Measurements from ENCODE around the gene TRIP13.
"Not testable (repeated sequence)": the region's sequence is repeated elsewhere in the genome, so short reads cannot be mapped to it uniquely, and the experiment has no call there.

The TRIP13 gene

GRCh38 chr5:918717-919116 lies 26.0 kb downstream of the TRIP13 start:
- not testable (repeated sequence) for DNase-seq (ENCODE audit: low spot score)

DNA sequence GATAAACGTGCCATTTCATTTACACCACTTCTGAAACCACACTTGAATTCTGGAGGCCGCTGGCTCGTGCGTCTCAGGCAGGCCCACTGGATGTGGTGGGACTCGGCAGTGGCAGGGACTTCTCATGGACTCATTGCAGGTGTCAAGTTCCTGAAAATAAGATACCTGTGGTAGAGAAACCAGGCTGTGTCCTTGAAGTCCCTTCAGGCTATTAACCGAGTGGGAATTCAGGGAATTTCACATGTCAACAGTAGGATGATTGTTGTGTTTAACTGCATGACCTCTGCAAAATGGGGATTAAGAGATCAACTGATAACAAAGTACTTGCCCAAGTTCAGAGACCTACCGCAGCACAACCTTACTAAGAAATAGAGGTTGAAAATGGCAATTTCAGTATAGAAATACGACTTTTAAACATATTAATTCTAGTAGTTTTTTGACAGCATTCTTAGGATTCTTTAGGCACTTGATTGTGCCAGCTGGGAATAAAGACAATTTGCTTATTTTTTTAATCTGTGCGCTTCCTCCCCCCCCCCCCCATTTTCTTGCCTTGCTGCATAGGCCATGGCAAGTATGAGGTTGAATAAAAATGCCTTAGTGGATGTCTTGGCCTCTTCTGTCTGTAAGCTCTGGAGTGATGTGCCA lies 26.8 kb downstream of the TRIP13 start:
- no peak for DNase-seq (ENCODE audit: low spot score)

DNA sequence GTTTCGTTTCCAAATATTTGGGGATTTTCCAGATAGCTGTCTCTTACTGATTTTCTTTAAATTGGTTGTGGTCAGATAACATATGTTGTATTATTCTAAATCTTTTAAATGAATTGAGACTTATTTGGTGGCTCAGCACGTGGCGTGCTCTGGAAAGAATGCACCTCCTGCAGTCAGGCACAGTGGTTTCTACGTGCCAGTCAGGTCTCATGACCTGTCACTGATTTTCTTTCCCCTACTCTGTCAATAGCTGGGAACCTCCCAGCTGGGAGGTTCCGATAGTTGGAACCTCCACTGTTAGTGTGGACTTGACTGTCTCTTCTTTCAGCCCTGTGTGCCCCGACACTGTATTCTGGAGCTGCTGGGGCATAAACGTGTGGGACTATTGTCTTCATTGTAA lies 27.6 kb downstream of the TRIP13 start:
- no peak for DNase-seq (ENCODE audit: low spot score)

- DNase-seq (ENCODE audit: low spot score) = no peak
These were observed 29.1 kb downstream of the TRIP13 start for GRCh38 chr5:921456-922435.

GRCh38 chr5:922436-923280 lies 30.0 kb downstream of the TRIP13 start:
- no peak for DNase-seq (ENCODE audit: low spot score)

GRCh38 chr5:923281-923873 lies 30.7 kb downstream of the TRIP13 start:
- DNase-seq (ENCODE audit: low spot score) = peak; percentile 61

DNA sequence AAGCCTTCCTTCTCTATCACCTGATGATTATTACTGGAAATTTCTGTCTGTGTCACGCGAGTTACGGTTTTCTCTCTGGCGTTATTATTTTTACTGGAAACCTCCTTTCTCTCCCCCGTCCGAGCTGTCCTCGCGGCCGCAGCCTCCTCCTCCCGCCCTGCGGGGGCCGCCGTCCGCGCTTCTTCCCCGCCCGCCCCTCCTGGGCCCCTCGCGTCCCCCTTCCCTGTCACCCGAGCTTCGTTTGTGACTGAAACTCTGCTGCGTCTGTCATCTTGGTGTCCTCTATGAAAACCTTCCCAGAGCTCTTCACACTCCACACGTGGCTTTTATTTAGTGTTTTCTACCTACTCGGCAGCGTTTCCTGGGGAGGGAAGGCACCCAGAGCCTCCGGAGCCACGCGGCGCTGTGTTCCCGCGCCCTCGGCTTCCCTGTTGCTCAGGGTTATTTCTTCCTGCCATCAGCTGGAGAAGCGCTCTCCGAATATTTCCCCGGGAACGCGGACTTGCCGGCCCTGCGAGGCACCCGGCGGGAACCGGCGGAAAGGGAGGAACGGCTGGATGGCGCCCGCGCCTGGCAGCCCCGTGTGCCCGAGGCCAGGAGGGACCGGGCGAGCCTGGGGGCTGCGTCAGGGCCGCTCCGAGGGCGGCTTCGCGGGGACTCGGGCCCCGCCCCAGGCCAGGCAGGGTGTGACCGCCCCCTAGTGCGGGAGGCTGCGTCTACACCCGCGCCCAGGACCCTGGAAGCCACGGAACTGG lies 33.9 kb downstream of the TRIP13 start:
- no peak for DNase-seq (ENCODE audit: low spot score)

- DNase-seq (ENCODE audit: low spot score) = no peak
These were observed 34.7 kb downstream of the TRIP13 start for GRCh38 chr5:927172-928015.

GRCh38 chr5:929182-929581 lies 36.5 kb downstream of the TRIP13 start:
- DNase-seq (ENCODE audit: low spot score) = not testable (repeated sequence)

DNA sequence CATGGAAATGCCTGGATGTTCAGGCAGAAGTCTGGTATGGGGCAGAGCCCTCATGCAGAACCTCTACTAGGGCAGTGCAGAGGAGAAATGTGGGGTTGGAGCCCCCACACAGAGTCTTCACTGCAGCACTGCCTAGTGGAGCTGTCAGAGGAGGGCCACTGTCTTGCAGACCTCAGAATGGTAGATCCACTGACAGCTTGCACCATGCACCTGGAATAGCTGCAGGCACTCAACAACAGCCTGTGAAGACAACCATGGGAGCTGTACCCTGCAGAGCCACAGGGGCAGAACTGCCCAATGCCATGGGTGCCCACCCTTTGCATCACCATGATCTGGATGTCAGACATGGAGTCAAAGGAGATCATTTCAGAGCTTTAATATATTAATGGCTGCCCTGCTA lies 36.9 kb downstream of the TRIP13 start:
- no peak for DNase-seq (ENCODE audit: low spot score)

GRCh38 chr5:930866-931265 lies 38.2 kb downstream of the TRIP13 start:
- no peak for DNase-seq (ENCODE audit: low spot score)

- DNase-seq (ENCODE audit: low spot score) = no peak
These were observed 39.0 kb downstream of the TRIP13 start for GRCh38 chr5:931570-932145.

- no peak for DNase-seq (ENCODE audit: low spot score)
These were observed 39.5 kb downstream of the TRIP13 start for GRCh38 chr5:932151-932627.

- DNase-seq (ENCODE audit: low spot score) = no peak
These were observed 40.1 kb downstream of the TRIP13 start for GRCh38 chr5:932628-933250.

DNA sequence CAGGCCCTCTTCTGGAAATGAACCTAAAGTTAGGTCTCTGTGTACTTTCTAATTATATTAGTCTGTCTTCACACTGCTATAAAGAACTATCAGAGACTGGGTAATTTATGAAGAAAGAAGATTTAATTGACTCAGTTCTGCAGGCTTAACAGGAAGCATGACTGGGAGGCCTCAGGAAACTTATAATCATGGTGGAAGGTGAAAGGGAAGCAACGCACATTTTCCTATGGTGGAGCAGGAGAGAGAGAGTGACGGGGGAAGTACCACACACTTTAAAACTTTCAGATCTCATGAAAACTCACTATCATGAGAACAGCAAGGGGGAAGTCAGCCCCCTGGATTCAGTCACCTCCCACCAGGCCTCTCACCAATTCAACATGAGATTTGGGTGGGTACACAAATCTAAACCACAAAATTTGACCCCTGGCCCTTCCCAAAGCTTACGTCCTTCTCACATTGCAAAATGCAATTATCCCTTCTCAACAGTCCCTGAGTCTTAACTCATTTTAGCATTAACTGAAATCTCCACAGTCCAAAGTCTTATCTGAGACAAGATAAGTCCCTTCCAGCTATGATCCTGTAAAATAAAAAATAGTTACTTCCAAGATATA lies 40.7 kb downstream of the TRIP13 start:
- DNase-seq (ENCODE audit: low spot score) = no peak

DNA sequence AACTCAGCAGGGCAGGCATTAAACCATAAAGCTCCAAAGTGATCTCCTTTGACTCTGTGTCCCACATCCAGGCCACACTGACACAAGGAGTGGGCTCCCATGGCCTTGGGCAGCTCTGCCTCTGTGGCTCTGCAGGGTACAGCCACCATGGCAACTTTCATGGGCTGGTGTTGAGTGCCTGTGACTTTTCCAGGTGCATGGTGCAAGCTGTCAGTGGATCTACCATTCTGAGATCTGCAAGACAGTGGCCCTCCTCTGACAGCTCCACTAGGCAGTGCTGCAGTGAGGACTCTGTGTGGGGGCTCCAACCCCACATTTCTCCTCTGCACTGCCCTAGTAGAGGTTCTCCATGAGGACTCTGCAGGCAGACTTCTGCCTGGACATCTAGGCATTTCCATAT lies 41.3 kb downstream of the TRIP13 start:
- not testable (repeated sequence) for DNase-seq (ENCODE audit: low spot score)

- not testable (repeated sequence) for DNase-seq (ENCODE audit: low spot score)
These were observed 41.8 kb downstream of the TRIP13 start for GRCh38 chr5:934381-934967.

GRCh38 chr5:935510-936084 lies 42.9 kb downstream of the TRIP13 start:
- DNase-seq (ENCODE audit: low spot score) = no peak

All from cerebellar cortex (tissue), 1 donor.